ENCODE measurements around the gene RERE.

- TF ChIP-seq CTCF (IDR thresholded peaks at IDR 0.05) (no peak), POLR2A (IDR thresholded peaks at IDR 0.05) (no peak), POLR2AphosphoS5 (IDR thresholded peaks at IDR 0.05) (no peak)
Measured at GRCh38 chr1:8716238-8716637, 101.2 kb downstream of the RERE start.
